ENCODE results near the gene ATP2A3. TPM values are rescaled to one million over a fixed set of nuclear protein-coding genes. Genes with fewer than 3 reads are reported as not detected.
A peak's percentile ranks its signal among the peaks of the same experiment; 100 is the strongest.

The ATP2A3 gene
- total RNA-seq, 2 experiments from 2014 or later: 289 to 297 TPM

DNA sequence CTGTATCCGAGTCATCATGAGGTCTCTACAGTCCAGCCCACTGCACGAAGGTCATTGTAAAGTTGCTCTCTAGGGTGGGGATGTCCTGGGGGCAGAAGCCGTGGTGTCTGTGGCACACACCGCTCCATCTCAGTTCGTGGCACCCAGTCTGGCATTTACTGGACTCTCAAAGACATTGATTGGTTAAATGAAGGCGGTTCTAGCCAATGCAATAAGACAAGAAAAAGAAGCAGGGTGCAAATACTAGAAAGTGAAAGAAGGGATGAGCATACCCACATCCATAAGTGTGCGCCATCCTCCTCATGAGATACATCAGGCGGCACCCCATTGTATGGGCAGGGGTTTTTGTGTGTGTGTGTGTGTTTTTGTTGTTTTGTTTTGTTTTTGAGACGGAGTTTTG is 10.7 kb upstream of the ATP2A3 start:
- no peaks in the 10 kb centered on the region for H3K36me3 Mint-ChIP-seq
- ATAC-seq (ENCODE audit: low read depth) (no peak), DNase-seq (no peak)
- no peak overlapping the region for H3K4me3 Mint-ChIP-seq
- H3K4me1 Mint-ChIP-seq: peaks cover 18% of the 10 kb centered on the region
- POLR2A ChIA-PET: no interaction called here
- H3K9me3 Mint-ChIP-seq: peaks cover 4% of the 10 kb centered on the region
- no peak overlapping the region for H3K27ac Mint-ChIP-seq
- H3K27me3 Mint-ChIP-seq: peaks cover 10% of the 10 kb centered on the region

DNA sequence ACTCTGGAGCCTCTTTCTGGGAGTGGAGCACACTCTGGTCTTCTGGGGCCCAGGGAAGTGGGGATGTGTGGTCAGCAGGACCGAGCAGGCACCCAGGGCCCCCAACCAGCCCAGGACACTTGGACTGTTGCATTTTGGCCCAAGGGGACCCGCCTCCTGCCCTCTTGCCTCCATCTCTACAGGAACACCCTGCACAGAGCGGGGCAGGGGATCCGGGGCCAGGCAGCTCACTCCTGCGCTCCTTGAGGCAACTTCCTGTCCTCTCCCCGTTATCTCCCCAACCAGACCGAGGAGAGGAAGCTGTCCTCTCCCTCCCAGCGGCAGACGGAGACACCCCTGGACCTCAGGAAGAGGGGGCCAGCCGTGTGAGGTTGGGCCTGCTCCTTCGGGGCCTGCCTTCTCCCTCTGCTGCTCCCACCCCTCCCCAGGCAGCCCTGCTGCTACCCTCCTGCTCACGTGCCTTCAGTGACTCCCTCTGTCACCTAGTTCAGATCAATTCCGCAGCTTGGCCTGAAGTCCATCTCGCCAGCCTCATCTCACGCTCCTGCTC is 10.0 kb upstream of the ATP2A3 start:
- Mint-ChIP-seq H3K27me3 (peaks cover 10% of the 10 kb centered on the region), H3K9me3 (peaks cover 4% of the 10 kb centered on the region), H3K4me1 (peaks cover 16% of the 10 kb centered on the region), H3K36me3 (no peaks in the 10 kb centered on the region), H3K4me3 (no peak overlapping the region), H3K27ac (no peak overlapping the region)
- DNase-seq (no peak), ATAC-seq (ENCODE audit: low read depth) (no peak)
- POLR2A ChIA-PET: interaction anchor here (2.1 kb wide), 1 partner anchor 9 kb away, joined by 7 read pairs; no protein-coding TSS in a partner anchor

- no peak overlapping the region for H3K27ac Mint-ChIP-seq
- POLR2A ChIA-PET: interaction anchor here (1.7 to 2.1 kb wide), 2 partner anchors 9 to 12 kb away, joined by 5 to 7 read pairs; no protein-coding TSS in a partner anchor
Observed at GRCh38 chr17:3973495-3974137, 9.4 kb upstream of the ATP2A3 start.

GRCh38 chr17:3972931-3973330 is 8.7 kb upstream of the ATP2A3 start:
- Mint-ChIP-seq H3K9me3 (peaks cover 4% of the 10 kb centered on the region), H3K27ac (peak overlapping the region; percentile 54), H3K4me3 (peak overlapping the region; percentile 62), H3K27me3 (peaks cover 12% of the 10 kb centered on the region), H3K36me3 (no peaks in the 10 kb centered on the region), H3K4me1 (peaks cover 18% of the 10 kb centered on the region)
- ATAC-seq (ENCODE audit: low read depth) (no peak), DNase-seq (no peak)
- POLR2A ChIA-PET: interaction anchor here (1.7 to 2.1 kb wide), 2 partner anchors 8 to 11 kb away, joined by 5 to 7 read pairs; no protein-coding TSS in a partner anchor

More at GRCh38 chr17:3973495-3974137, 9.4 kb upstream of the ATP2A3 start:
- peaks cover 18% of the 10 kb centered on the region for H3K4me1 Mint-ChIP-seq
- no peak for ATAC-seq (ENCODE audit: low read depth)
- H3K36me3 Mint-ChIP-seq: no peaks in the 10 kb centered on the region
- peaks cover 4% of the 10 kb centered on the region for H3K9me3 Mint-ChIP-seq
- H3K4me3 Mint-ChIP-seq: no peak overlapping the region
- no peak for DNase-seq
- H3K27me3 Mint-ChIP-seq: peaks cover 11% of the 10 kb centered on the region

GRCh38 chr17:3972281-3972731 is 8.1 kb upstream of the ATP2A3 start:
- peak; percentile 56 for ATAC-seq (ENCODE audit: low read depth)
- H3K27ac Mint-ChIP-seq: peak overlapping the region; percentile 31

GRCh38 chr17:3970668-3971067 is 6.4 kb upstream of the ATP2A3 start:
- no peak for DNase-seq
- H3K27me3 Mint-ChIP-seq: peaks cover 14% of the 10 kb centered on the region
- POLR2A ChIA-PET: interaction anchor here (0.6 to 1.2 kb wide), 2 partner anchors 22 to 51 kb away, joined by 3 to 4 read pairs; no protein-coding TSS in a partner anchor
- H3K4me3 Mint-ChIP-seq: no peak overlapping the region
- peaks cover 19% of the 10 kb centered on the region for H3K4me1 Mint-ChIP-seq
- no peak overlapping the region for H3K27ac Mint-ChIP-seq
- ATAC-seq (ENCODE audit: low read depth): no peak
- peaks cover 4% of the 10 kb centered on the region for H3K9me3 Mint-ChIP-seq
- no peaks in the 10 kb centered on the region for H3K36me3 Mint-ChIP-seq

More at GRCh38 chr17:3972281-3972731, 8.1 kb upstream of the ATP2A3 start:
- Mint-ChIP-seq H3K36me3 (no peaks in the 10 kb centered on the region), H3K4me3 (peak overlapping the region; percentile 62), H3K9me3 (peaks cover 4% of the 10 kb centered on the region), H3K4me1 (peaks cover 18% of the 10 kb centered on the region), H3K27me3 (peaks cover 12% of the 10 kb centered on the region)
- DNase-seq: no peak
- POLR2A ChIA-PET: interaction anchor here (1.7 kb wide), 1 partner anchor 11 kb away, joined by 5 read pairs; no protein-coding TSS in a partner anchor

GRCh38 chr17:3969963-3970362 is 5.7 kb upstream of the ATP2A3 start:
- no peaks in the 10 kb centered on the region for H3K36me3 Mint-ChIP-seq
- ATAC-seq (ENCODE audit: low read depth) (no peak), DNase-seq (no peak)
- H3K9me3 Mint-ChIP-seq: peaks cover 3% of the 10 kb centered on the region
- POLR2A ChIA-PET: no interaction called here
- H3K27me3 Mint-ChIP-seq: peaks cover 14% of the 10 kb centered on the region
- no peak overlapping the region for H3K4me3 Mint-ChIP-seq
- no peak overlapping the region for H3K27ac Mint-ChIP-seq
- H3K4me1 Mint-ChIP-seq: peaks cover 25% of the 10 kb centered on the region

GRCh38 chr17:3968886-3969524 is 4.8 kb upstream of the ATP2A3 start:
- ATAC-seq (ENCODE audit: low read depth) (no peak), DNase-seq (no peak)
- POLR2A ChIA-PET: interaction anchor here (0.7 kb wide), 1 partner anchor 89 kb away, joined by 4 read pairs; no protein-coding TSS in a partner anchor
- peaks cover 14% of the 10 kb centered on the region for H3K27me3 Mint-ChIP-seq
- no peaks in the 10 kb centered on the region for H3K36me3 Mint-ChIP-seq
- H3K4me1 Mint-ChIP-seq: peaks cover 25% of the 10 kb centered on the region
- H3K9me3 Mint-ChIP-seq: no peaks in the 10 kb centered on the region
- H3K4me3 Mint-ChIP-seq: no peak overlapping the region
- H3K27ac Mint-ChIP-seq: no peak overlapping the region

GRCh38 chr17:3968015-3968414 is 3.8 kb upstream of the ATP2A3 start:
- DNase-seq (no peak), ATAC-seq (ENCODE audit: low read depth) (no peak)
- no peaks in the 10 kb centered on the region for H3K9me3 Mint-ChIP-seq
- H3K36me3 Mint-ChIP-seq: peaks cover 4% of the 10 kb centered on the region
- H3K27ac Mint-ChIP-seq: no peak overlapping the region
- POLR2A ChIA-PET: no interaction called here
- peaks cover 14% of the 10 kb centered on the region for H3K27me3 Mint-ChIP-seq
- no peak overlapping the region for H3K4me3 Mint-ChIP-seq
- peaks cover 26% of the 10 kb centered on the region for H3K4me1 Mint-ChIP-seq

DNA sequence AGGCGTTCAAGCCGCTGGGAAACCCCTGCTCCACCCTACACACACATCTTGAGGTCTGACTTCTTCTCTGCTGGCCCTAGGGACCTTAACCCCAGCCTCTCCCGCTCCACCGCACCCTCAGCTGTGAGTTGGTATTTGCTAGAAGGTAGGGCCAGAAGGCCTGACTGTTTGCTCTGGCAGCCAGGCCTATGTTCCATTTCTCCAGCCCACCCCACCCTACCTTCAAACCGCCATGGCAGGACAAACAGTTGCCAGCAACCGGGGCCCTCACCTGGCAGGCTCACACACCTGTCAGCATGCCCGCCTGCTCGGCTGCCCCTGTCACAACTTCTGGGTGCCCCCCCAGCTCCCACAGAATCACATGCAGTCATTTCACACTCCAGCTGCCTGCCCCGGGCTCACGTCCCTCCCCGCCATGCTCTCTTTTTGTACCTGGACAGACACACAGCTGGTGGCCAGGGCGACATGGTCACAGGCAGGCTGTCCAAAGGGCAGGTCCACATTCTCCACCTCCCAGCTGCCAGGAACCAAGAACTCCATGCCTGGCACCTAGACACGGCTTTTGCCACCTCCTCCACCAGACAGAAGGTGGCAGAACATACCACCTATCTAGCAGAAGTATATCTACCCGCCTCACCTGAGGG is 2.6 kb upstream of the ATP2A3 start:
- POLR2A ChIA-PET: interaction anchor here (4.3 kb wide), 1 partner anchor 50 kb away, joined by 28 read pairs; the partner anchor contains the start of gene P2RX1
- H3K27ac Mint-ChIP-seq: no peak overlapping the region

GRCh38 chr17:3965118-3965800 is 1.0 kb upstream of the ATP2A3 start:
- Mint-ChIP-seq H3K27me3 (peaks cover 4% of the 10 kb centered on the region), H3K27ac (peak overlapping the region; percentile 93), H3K9me3 (no peaks in the 10 kb centered on the region), H3K4me1 (peaks cover 40% of the 10 kb centered on the region), H3K4me3 (peak overlapping the region; percentile 87), H3K36me3 (peaks cover 17% of the 10 kb centered on the region)
- DNase-seq (peak; percentile 79), ATAC-seq (ENCODE audit: low read depth) (peak; percentile 63)
- POLR2A ChIA-PET: interaction anchor here (0.6 to 4.3 kb wide), 19 partner anchors 8 to 178 kb away, joined by 3 to 28 read pairs (median 4); partner anchors contain the start of genes CAMKK1, CYB5D2, P2RX1 and ZZEF1

More for the DNA sequence above, 2.6 kb upstream of the ATP2A3 start:
- DNase-seq (no peak), ATAC-seq (ENCODE audit: low read depth) (no peak)
- peaks cover 11% of the 10 kb centered on the region for H3K36me3 Mint-ChIP-seq
- H3K4me3 Mint-ChIP-seq: no peak overlapping the region
- H3K9me3 Mint-ChIP-seq: no peaks in the 10 kb centered on the region
- peaks cover 9% of the 10 kb centered on the region for H3K27me3 Mint-ChIP-seq
- H3K4me1 Mint-ChIP-seq: peaks cover 27% of the 10 kb centered on the region

Data from activated naive CD8-positive, alpha-beta T cell treated with anti-CD3 and anti-CD28 coated beads, Interleukin-2, amount 10 ng/mL, durations not matched to agents 7 days and 5 days (primary cell).